Peyer's patch (tissue), 4 donors: ENCODE results near the gene TLCD2. TPM values are rescaled to one million over a fixed set of nuclear protein-coding genes. Genes with fewer than 3 reads are reported as not detected.

ENCODE experiments used
- DNase-seq, 3 donors: peaks; one replicate each; pipeline ENCODE4 v3.0.0-alpha.2; 2017 to 2019
- H3K27ac ChIP-seq, 4 donors: fragments of 200-600 bp; sonication (generic); one replicate each; pipeline ENCODE4 v1.5.1; 2016 to 2019
- H3K27me3 ChIP-seq, 2 donors: fragments of 200-600 bp; sonication (generic); one replicate each; pipeline ENCODE4 v1.5.1; 2019
- H3K36me3 ChIP-seq, 3 donors: fragments of 200-600 bp; sonication (generic); one replicate each; pipeline ENCODE4 v1.5.1; 2016 to 2019
- H3K4me1 ChIP-seq, 4 donors: fragments of 200-600 bp; sonication (generic); one replicate each; pipeline ENCODE4 v1.5.1; 2016 to 2019
- H3K4me3 ChIP-seq, 4 donors: fragments of 200-600 bp; sonication (generic); 1 replicate in 3 of 4; 2 replicates in 1 of 4; pipeline ENCODE4 v1.5.1; 2016 to 2019; ENCODE audit warnings: mild to moderate bottlenecking in 1 of 4
- H3K9me3 ChIP-seq, 4 donors: fragments of 200-600 bp; sonication (generic); one replicate each; pipeline ENCODE4 v1.5.1; 2016 to 2019; ENCODE audit warnings: mild to moderate bottlenecking in 1 of 4
- CTCF ChIP-seq, 6 experiments: fragments of 450-650 bp in 4 of 6; fragments of 200-600 bp in 2 of 6; sonication (generic) in 1 of 6; IDR thresholded peaks; one replicate each; pipeline ENCODE4 v1.5.1; 2017 to 2019; ENCODE audit warnings: antibody characterized with exemption in 6 of 6, mild to moderate bottlenecking in 3 of 6, moderate library complexity in 1 of 6
- POLR2A ChIP-seq, 2 donors: fragments of 450-650 bp; IDR thresholded peaks; one replicate each; pipeline ENCODE4 v1.5.1; 2017; ENCODE audit warnings: antibody characterized with exemption in 2 of 2, mild to moderate bottlenecking in 2 of 2, moderate library complexity in 2 of 2
- total RNA-seq, 4 donors: library from RNA; depleted of rRNA; stranded (reverse); fragments of >200 nt; gene quantifications; one replicate each; pipeline ENCODE4 v1.1.0, GENCODE V29; 2016

TLCD2 gene
- total RNA-seq, 4 donors from 2014 or later: 8.3 to 37.8 (median 19.5) TPM

DNA sequence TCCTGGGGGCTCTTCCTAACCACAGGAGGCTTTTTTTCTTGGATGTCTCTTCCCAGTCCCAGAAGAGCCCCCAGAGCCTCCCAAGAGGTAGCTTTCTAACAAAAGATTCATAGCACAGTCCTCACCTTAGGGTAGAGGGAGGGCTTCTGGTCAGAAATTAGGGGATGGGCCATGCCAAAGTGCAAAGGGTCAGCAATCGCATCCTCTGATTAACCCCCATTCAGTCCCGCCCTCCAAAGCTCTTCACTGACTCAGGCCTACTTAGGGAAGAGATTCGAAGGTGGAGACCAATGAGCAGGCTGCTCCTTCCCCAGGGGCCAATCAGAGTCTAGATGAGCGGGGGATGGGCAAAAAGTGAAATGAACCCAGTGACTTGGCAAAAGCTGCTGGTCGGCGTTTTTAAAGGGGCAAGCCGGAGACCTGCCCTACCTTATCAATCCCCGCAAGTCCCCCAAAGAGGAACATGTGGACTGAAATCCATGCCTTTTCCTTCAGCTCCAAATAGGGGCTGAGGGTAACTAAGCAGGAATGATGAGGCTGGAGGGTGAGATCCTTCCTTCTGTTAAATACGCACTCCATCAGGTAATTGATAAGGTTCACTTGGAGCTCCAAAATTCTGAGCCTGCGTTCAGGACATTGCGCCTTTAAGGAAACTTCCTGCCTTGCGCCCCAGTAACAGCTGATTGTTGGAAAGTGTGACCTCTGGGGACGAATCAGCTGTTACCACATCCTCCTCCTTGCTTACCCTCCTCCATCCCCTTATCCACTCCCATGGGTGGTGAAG is 6.9 kb upstream of the TLCD2 start:
- Histone ChIP-seq H3K4me1 (peaks cover 0 to 38% (median 14%) of the 10 kb centered on the region in 4 donors), H3K36me3 (peaks cover 0 to 18% (median 0%) of the 10 kb centered on the region in 3 donors), H3K27ac (peak overlapping the region; percentile 95 to 100 (median 99)), H3K4me3 (peak overlapping the region; percentile 58 to 78 (median 73)), H3K27me3 (no peaks in the 10 kb centered on the region), H3K9me3 (no peaks in the 10 kb centered on the region)
- TF ChIP-seq CTCF (IDR thresholded peaks at IDR 0.05) (peak in 2 of 6 experiments; percentile 3 to 11), POLR2A (IDR thresholded peaks at IDR 0.05) (peak in 1 of 2 donors; percentile 78)
- DNase-seq: peak; percentile 87 to 96 (median 89)

DNA sequence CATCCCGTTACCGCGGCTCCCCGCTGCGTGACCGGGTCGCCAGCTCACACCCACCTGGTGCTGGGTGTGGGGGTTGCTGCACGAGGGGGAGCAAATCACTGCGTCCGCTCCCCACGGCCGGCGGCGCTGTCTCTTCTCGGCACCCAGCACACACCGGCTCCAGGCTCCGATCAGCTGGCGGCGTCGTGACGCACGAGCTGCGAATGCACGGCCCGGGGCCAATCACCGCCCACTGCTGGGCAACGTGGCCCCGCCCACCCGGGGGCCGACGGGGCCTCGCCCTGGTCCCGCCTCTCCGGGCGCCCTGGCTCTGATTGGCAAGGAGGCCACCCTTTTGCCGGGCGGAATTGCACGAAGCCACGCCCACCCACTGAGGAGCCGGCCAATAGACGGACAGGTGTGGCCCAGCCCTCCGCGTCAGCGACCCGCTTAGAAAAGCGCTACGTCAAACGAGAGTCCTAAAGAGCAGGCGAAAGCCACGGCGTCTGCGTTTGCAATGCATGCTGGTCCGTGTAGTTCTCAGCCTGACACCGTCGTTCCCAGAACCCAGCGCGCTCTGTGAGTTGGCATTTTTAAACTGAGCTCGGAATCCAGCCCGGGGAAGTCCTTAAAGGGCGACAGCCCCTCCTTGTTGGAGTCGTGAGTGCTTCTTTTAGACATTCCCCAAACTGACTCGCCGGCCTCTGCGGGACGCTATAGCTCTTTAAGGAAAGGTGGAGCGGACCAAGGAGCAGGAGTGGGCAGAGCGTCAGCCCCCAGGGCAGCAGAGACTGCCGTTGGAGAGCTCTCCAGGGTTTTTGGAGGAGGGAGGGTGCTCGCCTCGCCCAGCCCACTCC is 6.1 kb upstream of the TLCD2 start:
- peak overlapping the region; percentile 95 to 100 (median 99) for H3K27ac ChIP-seq
- DNase-seq: peak; percentile 99 to 100 (median 100)
- H3K4me1 ChIP-seq: peaks cover 0 to 43% (median 14%) of the 10 kb centered on the region in 4 donors
- H3K36me3 ChIP-seq: peaks cover 0 to 24% (median 0%) of the 10 kb centered on the region in 3 donors
- peak; percentile 100 for TF ChIP-seq POLR2A (IDR thresholded peaks at IDR 0.05)
- TF ChIP-seq CTCF (IDR thresholded peaks at IDR 0.05): peak in 2 of 6 experiments; percentile 8 to 25
- H3K9me3 ChIP-seq: no peaks in the 10 kb centered on the region
- H3K4me3 ChIP-seq: peak overlapping the region; percentile 70 to 93 (median 84)
- H3K27me3 ChIP-seq: no peaks in the 10 kb centered on the region

- peak overlapping the region; percentile 70 to 93 (median 83) for H3K4me3 ChIP-seq
- H3K9me3 ChIP-seq: no peaks in the 10 kb centered on the region
Measured at GRCh38 chr17:1715803-1716075, 5.6 kb upstream of the TLCD2 start.

GRCh38 chr17:1714980-1715802 is 5.0 kb upstream of the TLCD2 start:
- H3K27me3 ChIP-seq: no peaks in the 10 kb centered on the region
- no peaks in the 10 kb centered on the region for H3K9me3 ChIP-seq
- peak in 2 of 3 donors; percentile 92 to 93 for DNase-seq
- H3K36me3 ChIP-seq: peaks cover 0 to 24% (median 0%) of the 10 kb centered on the region in 3 donors
- peak overlapping the region; percentile 70 to 93 (median 83) for H3K4me3 ChIP-seq
- TF ChIP-seq POLR2A (IDR thresholded peaks at IDR 0.05) (peak; percentile 54 to 89), CTCF (IDR thresholded peaks at IDR 0.05) (no peak)
- peaks cover 0 to 41% (median 11%) of the 10 kb centered on the region in 4 donors for H3K4me1 ChIP-seq
- peak overlapping the region; percentile 95 to 99 (median 97) for H3K27ac ChIP-seq

More at GRCh38 chr17:1715803-1716075, 5.6 kb upstream of the TLCD2 start:
- TF ChIP-seq POLR2A (IDR thresholded peaks at IDR 0.05) (no peak), CTCF (IDR thresholded peaks at IDR 0.05) (no peak)
- peaks cover 0 to 44% (median 13%) of the 10 kb centered on the region in 4 donors for H3K4me1 ChIP-seq
- H3K27me3 ChIP-seq: no peaks in the 10 kb centered on the region
- H3K27ac ChIP-seq: peak overlapping the region; percentile 95 to 99 (median 97)
- DNase-seq: no peak
- peaks cover 0 to 24% (median 0%) of the 10 kb centered on the region in 3 donors for H3K36me3 ChIP-seq
